HG02884 (cell line): ENCODE results near the gene GFOD2.
"Not testable (repeated sequence)": the region's sequence is repeated elsewhere in the genome, so short reads cannot be mapped to it uniquely, and the experiment has no call there.

Experiments
- ATAC-seq: cut with Tn5 transposase; IDR thresholded peaks from one replicate; pipeline ENCODE4 v1.9.1; 2021; ENCODE audit warnings: mild to moderate bottlenecking, moderate library complexity; ENCODE audit not compliant: unreplicated experiment

The GFOD2 gene

DNA sequence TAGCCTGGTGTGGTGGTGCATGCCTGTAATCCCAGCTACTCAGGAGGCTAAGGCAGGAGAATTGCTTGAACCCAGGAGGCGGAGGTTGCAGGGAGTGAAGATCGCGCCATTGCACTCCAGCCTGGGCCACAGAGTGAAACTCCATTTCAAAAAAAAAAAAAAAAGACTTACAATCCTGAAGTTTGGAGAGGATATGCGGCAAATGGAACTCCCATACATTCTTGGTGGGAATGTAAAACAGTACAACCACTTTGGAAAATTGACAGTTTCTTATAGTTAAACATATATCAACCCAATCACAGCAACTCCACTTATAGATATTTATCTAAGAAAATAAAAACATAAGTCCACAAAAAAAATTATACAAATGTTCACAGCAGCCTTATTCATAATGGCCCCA lies 11.9 kb downstream of the GFOD2 start:
- ATAC-seq = no peak

- no peak for ATAC-seq
Observed at GRCh38 chr16:67704110-67704509, 15.0 kb downstream of the GFOD2 start.

GRCh38 chr16:67703626-67704025 lies 15.5 kb downstream of the GFOD2 start:
- no peak for ATAC-seq

DNA sequence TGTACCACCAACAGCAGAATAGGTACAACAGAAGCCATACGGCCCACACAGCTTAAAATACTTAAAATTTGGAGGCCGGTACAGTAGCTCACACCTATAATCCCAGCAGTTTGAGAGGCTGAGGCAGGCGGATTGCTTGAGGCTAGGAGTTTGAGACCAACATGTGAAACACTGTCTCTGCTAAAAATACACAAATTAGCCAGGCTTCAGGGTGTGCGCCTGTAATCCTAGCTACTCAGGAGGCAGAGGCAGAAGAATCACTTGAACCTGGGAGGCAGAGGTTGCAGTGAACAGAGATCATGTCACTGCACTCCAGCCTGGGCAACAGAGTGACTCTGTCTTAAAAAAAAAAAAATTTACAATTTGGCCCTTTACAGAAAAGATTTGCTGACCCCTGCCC lies 17.0 kb downstream of the GFOD2 start:
- ATAC-seq = no peak

GRCh38 chr16:67701420-67701819 lies 17.7 kb downstream of the GFOD2 start:
- ATAC-seq = no peak

DNA sequence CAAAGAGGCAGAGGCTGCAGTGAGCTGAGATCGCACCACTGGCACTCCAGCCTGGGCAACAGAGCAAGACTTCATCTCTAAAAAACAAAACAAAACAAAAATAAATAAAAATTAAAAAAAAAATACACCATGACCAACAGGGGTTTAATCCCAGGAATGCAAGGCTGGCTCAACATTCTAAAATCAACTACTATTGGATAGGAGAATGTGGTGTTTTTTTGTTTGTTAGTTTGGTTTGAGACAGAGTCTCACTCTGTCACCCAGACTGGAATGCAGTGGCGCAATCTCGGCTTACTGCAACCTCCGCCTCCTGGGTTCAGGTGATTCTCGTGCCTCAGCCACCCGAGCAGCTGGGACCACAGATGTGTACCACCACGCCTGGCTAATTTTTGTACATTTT lies 19.9 kb downstream of the GFOD2 start:
- no peak for ATAC-seq

- no peak for ATAC-seq
Observed at GRCh38 chr16:67697422-67698185, 21.5 kb downstream of the GFOD2 start.

DNA sequence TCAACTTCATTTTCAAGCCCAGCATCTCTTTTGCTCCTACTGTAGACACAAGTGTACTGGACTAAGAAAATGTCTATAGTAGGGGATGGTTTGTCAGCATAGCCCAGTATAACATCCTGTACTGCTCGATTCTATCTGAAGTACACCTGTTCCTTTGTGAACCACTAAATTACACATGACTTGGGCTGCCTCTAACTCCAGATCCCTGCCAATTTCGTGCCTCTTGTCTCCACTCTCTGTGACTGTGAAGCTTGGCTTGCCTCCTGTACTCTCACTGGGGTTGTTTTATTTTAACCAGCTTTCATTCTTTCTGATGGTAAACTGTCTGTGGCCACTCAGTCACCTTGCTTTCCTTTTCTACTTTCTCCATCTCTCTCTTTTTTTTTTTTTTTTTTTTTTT lies 24.5 kb downstream of the GFOD2 start:
- no peak for ATAC-seq

GRCh38 chr16:67693517-67694285 lies 25.4 kb downstream of the GFOD2 start:
- ATAC-seq = not testable (repeated sequence)

DNA sequence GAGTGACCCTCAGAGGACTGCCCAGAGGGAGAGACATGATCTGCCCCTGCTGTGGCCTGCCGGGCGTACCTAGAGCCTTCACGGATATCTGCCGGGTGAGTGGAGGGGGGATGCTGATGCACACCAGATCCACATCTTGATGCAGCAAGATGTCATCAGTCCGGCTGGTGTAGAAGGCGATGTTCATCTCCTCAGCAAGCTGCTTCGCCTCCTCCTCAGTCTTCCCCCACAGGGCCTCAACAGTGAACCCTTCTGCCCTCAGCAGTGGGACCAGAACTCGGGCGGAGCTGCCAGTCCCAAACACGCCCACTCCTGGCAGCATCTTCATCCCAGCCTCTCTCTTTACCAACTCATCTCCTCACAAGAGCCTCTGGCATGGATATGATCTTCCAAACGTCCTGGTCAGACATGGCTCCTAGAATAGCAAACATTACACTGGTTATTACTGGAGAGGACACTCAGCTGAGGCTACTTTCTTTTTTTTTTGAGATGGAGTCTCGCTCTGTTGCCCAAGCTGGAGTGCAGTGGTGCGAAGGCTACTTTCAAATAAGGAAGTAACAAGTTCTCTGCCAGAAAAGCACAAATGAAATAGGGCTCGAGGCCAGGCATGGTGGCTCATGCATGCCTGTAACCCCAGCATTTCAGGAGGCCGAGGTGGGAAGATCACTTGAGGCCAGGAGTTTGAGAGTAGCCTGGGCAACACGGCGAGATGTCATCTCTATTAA lies 33.6 kb downstream of the GFOD2 start:
- ATAC-seq = no peak

GRCh38 chr16:67683767-67684166 lies 35.3 kb downstream of the GFOD2 start:
- no peak for ATAC-seq

- ATAC-seq = no peak
Observed at GRCh38 chr16:67679935-67680897, 38.9 kb downstream of the GFOD2 start.

GRCh38 chr16:67678354-67679023 lies 40.6 kb downstream of the GFOD2 start:
- no peak for ATAC-seq

- ATAC-seq = no peak
Observed at GRCh38 chr16:67677712-67678111, 41.4 kb downstream of the GFOD2 start.

DNA sequence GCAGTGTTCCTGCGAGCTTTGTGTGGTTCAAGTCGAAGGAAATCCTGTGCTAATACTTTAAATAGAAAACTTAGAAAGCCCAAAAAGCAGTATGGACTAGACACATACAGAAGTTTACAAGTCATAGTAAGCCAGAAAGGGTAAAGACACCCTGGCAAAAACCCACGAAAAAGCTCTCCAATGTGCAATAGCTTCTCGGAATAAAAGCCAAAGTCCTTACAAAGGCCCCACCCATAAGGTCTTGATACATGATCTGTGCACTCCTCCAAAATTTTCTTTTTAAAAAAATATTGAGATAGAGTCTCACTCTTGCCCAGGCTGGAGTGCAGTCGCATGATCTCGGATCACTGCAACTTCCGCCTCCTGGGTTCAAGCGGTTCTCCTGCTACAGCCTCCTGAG lies 42.2 kb downstream of the GFOD2 start:
- ATAC-seq = no peak

DNA sequence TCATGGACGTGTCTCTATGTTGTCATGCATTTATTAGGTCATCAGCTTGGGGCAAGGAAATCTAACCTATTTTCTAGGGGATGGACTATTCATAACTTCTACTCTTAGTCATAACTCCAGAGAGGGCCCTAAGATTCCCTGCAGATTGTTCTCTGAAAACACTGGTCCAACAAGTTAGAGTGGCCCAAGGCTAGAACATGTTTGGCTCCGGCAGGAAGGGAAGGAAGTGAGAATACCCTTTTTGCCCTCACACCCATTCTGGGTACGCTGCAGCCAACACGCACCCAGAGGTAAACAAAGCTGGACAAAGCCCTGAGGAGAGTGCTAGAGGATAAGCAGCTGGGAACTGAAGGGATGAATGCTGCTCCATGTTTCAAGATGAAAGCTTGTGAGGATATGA lies 42.6 kb downstream of the GFOD2 start:
- no peak for ATAC-seq

DNA sequence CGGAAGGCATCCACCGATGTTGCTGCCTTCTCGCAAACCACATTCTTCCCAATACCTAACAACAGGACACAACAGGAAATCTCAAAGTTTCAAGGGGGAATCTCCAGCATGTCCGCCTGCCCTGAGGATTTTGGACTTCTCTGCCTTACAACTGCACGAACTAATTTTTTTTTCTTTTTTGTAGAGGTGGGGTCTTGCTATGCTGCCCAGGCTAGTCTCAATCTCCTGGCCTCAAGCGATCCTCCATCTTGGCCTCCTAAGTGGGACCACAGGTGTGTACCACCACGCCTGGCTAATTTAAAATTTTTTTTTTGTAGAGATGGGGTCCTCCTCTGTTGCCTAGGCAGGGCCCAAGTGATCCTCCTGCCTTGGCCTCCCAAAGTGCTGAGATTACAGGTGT lies 43.1 kb downstream of the GFOD2 start:
- no peak for ATAC-seq

DNA sequence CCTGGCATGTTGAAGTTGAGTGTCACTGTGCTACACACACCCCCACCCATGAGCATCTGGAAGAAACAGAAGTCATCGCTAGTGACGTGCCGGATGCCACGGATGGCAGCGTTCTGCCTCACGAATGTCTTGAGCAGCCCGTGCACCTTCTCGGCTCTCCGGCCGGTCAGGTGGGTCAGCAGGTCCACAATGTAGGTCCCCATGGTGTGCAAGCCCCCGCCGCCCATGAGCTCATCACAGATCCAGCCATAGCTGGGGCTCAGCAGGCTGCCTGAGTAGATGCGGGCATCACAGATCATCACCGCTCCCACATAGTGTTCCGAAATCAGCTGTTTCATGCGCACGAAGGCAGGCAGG lies 43.6 kb downstream of the GFOD2 start:
- ATAC-seq = no peak

DNA sequence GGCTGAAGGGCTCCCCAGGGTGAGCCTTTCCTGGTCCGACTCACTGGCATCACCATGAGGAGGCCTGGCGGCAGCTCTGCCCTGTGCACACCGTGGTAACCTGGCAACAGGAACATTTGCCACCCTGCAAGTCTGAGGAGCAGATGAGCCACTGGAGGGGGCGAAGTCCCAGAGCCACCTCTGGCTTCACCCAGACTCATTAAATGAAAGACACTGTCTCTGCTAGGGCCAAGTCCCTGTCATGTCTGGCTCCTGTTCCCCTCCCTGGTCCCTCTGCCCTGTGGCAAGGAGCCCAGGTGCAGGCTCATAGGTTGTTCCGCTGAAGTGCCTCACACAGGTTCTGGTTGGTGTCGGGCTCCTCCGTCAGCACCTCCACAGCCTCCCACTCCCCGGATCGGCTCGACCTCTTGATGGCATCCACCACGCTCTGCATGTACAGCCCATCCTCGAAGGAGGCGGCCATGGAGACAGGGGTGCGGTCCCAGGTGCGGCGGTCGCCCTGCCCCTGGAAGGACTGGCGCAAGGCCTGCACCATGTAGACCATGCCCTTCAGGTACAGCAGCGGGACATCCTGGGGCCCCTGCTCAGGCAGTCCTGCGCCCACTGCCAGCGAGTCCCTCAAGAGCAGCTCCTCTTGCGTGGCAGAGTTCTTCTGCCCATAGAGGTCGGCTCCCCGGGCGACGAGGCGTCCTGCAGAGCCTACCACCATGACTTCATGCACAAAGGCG lies 44.1 kb downstream of the GFOD2 start:
- ATAC-seq = no peak
